Fibroblast of skin of right quadriceps (primary cell): ENCODE results near the gene CYP1B1.
"Not testable (repeated sequence)": the region's sequence is repeated elsewhere in the genome, so short reads cannot be mapped to it uniquely, and the experiment has no call there.

Experiments used
- DNase-seq: peaks from one replicate; pipeline ENCODE4 v3.0.0-alpha.2; 2013

Gene CYP1B1

DNA sequence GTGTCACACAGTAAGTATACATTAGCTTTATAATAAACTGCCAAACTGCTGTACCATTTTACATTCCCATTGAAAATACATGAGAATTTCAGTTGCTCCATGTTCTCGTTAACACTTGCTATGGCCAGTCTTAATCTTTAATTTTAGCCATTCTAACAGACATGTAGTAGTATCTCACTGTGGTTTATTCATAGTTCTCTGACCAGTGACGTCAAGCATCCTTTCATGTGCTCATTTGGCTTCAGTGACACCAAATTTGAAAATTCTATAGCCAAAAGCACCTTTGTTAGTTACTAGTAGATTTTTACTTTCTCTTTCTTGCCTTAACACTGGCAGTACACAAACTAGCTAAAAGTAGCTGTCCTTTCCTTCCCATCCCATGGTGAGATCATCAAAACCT lies 43.0 kb downstream of the CYP1B1 start:
- no peak for DNase-seq

DNA sequence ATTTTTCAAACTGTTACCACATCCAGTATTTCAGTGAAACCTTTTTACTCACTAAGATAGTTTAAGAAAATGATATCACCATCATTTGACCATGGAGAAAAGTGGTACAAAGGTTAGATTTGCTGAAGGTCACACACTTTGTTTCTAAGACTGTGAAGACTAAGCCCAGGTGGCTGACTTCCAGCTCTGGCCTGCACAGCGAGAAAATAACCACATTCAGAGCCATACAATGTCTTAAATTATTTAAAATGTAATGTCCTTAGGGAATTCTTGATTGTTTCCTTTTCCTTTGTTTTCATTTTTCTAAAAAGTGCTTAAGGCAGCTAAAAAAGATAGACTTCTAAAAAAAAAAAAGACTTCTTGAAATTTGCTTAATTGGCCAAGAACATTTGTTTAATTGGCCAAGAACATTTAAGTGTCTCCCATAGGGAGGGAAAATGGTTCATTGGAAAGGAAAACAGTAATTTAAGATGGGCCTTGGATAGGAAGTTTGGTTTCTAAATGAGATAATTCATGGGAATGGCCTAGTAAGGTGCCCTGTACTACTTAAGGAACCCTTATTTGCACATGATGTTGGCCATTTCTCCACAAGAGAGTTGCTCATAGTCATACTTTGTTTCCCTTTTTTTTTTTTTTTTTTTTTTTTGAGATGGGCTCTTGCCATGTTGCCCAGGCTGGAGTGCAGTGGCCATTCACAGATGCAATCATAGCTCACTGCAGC lies 45.2 kb downstream of the CYP1B1 start:
- DNase-seq = no peak

DNA sequence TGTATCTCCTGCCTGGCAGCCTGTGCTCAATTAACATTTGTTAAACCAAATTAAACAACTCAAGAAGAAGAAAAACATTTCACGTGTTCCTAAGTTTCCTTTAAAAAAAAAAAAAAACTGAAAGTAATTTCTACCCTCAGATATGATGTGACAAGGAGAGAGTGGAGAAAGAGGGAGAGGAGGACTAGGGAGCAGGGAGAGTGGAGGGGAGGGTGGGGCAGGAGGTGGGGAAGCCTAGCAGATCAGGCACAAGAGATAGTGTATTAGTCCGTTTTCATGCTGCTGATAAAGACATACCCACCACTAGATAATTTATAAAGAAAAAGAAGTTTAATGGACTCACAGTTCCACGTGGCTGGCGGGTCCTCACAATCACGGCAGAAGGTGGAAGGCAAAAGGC lies 46.4 kb downstream of the CYP1B1 start:
- no peak for DNase-seq

DNA sequence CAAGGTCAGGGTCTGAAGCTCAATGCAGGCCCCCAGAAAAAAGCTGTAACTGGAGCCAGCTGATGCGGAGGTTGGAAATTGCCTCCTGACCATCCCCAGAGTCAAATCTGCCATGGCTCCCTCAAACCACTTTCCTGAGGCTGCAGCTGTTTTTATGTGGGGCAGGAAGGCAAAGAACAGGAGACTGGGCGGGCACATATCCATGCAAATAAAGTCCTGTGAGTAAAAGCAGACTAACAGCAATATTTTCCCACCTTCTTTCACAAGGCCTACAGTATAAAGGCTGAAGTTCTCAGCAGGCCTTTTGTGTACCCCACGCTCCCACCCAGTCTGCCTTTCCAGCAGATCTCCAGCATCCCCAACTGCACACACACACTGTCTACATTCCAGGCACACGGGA lies 47.1 kb downstream of the CYP1B1 start:
- no peak for DNase-seq

DNA sequence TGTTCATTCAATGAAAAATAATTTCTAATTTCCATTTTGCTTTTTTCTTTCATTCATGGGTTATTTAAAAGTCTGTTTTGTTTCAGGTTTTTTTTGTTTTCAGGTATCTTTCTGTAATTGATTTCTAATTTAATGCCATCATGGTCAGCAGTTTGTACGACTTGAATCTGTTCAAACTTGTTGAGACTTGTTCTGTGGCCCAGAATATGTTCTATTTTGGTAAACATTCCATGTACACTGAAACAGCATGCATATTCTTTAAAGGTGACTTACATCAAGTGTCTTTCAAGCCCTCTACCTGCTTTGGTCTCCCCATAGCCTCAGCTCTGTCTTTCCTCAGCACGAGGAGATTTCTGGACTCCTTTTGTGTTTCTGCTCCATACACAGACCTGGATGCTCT lies 49.1 kb downstream of the CYP1B1 start:
- DNase-seq = no peak

DNA sequence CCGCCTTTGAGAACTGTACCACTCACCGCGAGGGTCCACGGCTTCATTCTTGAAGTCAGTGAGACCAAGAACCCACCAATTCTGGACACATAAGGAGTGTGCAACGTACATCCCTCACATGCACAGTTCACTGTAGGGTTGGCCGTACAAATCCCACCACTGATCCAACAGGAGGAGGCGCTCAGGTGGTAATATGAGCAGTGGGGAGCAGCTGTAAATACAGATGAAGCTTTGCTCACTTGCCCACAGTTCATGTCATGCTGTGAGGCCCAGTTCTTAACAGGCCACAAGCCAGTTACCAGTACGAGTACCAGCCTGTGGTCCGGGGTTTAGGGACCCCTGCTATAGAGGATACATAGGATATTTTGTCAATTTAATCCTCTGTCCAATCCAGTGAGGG lies 54.4 kb downstream of the CYP1B1 start:
- no peak for DNase-seq

DNA sequence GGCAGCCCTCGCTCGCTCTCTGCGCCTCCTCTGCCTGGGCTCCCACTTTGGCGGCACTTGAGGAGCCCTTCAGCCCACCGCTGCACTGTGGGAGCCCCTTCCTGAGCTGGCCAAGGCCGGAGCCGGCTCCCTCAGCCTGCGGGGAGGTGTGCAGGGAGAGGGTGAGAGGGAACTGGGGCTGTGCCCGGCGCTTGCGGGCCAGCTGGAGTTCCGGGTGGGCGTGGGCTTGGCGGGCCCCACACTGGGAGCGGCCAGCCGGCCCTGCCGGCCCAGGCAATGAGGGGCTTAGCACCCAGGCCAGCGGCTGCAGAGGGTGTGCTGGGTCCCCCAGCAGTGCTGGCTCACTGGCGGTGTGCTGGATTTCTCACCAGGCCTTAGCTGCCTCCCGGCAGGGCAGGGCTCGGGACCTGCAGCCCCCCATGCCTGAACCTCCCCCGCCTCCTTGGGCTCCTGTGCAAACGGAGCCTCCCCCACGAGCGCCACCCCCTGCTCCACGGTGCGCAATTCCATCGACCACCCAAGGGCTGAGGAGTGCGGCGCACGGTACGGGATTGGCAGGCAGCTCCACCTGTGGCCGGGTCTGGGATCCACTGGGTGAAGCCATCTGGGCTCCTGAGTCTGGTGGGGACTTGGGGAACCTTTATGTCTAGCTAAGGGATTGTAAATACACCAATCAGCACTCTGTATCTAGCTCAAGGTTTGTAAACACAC lies 55.4 kb downstream of the CYP1B1 start:
- DNase-seq = not testable (repeated sequence)

DNA sequence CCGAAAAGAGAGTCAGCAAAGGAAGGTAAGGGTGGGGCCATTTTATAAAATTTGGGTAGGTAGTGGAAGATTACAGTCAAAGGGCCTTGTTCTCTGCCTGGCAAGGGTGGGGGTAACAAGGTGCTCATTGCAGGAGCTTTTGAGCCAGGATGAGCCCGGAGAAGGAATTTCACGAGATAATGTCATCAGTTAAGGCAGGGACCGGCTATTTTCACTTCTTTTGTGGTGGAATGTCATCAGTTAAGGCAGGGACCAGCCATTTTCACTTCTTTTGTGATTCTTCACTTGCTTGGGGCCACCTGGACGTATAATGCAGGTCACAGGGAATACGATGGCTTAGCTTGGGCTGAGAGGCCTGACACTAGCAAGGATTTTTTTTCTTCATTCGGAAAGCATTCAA lies 58.1 kb downstream of the CYP1B1 start:
- no peak for DNase-seq
